GM12892 (cell line): ENCODE measurements around the gene FEZ2.

Experiments used
- POLR2A ChIP-seq: IDR thresholded peaks from 2 replicates; pipeline ENCODE4 v1.6.1; 2011; ENCODE audit warnings: low read depth, low read length, control low read depth
- POLR2AphosphoS5 ChIP-seq: IDR thresholded peaks from 2 replicates; pipeline ENCODE4 v1.6.1; 2011; ENCODE audit warnings: low read depth, low read length, control low read depth
- TAF1 ChIP-seq: IDR thresholded peaks from 2 replicates; pipeline ENCODE4 v1.6.1; 2011; ENCODE audit warnings: low read depth, mild to moderate bottlenecking, control low read depth, low read length, borderline replicate concordance

GRCh38 chr2:36620321-36620720 is 22.4 kb upstream of the FEZ2 start:
- TF ChIP-seq POLR2AphosphoS5 (no peak), POLR2A (no peak), TAF1 (no peak)
